SK-N-SH treated with all-trans-retinoic acid at 6 μM for 48 hours (cell line): ENCODE data around the gene CSTB.

Experiments used
- ATAC-seq: fragments of 200-7000 bp; cut with Tn5 transposase; 3 replicates; pipeline ENCODE4 v1.9.1; 2020; ENCODE audit warnings: mild to moderate bottlenecking, moderate library complexity
- ARNTL ChIP-seq: fragments of 450-650 bp; formaldehyde crosslinking; IDR thresholded peaks from 2 replicates; pipeline ENCODE4 v1.5.0; 2020; ENCODE audit warnings: low read depth, mild to moderate bottlenecking, moderate library complexity, borderline replicate concordance
- BACH2 ChIP-seq: fragments of 250-450 bp; sonication (Bioruptor Pico); IDR thresholded peaks from 2 replicates; pipeline ENCODE4 v1.9.0; 2021; ENCODE audit warnings: mild to moderate bottlenecking, borderline replicate concordance
- CSDC2 ChIP-seq: fragments of 250-450 bp; sonication (Bioruptor Pico); IDR thresholded peaks from 2 replicates; pipeline ENCODE4 v1.5.0; 2020; ENCODE audit warnings: mild to moderate bottlenecking, moderate library complexity
- ESRRG ChIP-seq: fragments of 250-450 bp; sonication (Bioruptor Pico); IDR thresholded peaks from 2 replicates; pipeline ENCODE4 v1.6.1; 2021; ENCODE audit warnings: mild to moderate bottlenecking
- GLIS3 ChIP-seq: fragments of 250-450 bp; sonication (Bioruptor Pico); IDR thresholded peaks from 2 replicates; pipeline ENCODE4 v1.5.0; 2020; ENCODE audit warnings: mild to moderate bottlenecking, moderate library complexity
- ISL1 ChIP-seq: fragments of 250-450 bp; sonication (Bioruptor Pico); IDR thresholded peaks from 2 replicates; pipeline ENCODE4 v2.1.2; 2022; ENCODE audit warnings: mild to moderate bottlenecking, moderate library complexity
- OSR1 ChIP-seq: fragments of 250-450 bp; sonication (Bioruptor Pico); IDR thresholded peaks from 2 replicates; pipeline ENCODE4 v1.8.0; 2022; ENCODE audit warnings: moderate library complexity, mild to moderate bottlenecking, inconsistent platforms
- PPARA ChIP-seq: fragments of 250-450 bp; sonication (Bioruptor Pico); IDR thresholded peaks from 2 replicates; pipeline ENCODE4 v1.5.0; 2020; ENCODE audit warnings: mild to moderate bottlenecking, borderline replicate concordance
- RARB ChIP-seq: fragments of 250-450 bp; sonication (Bioruptor Pico); IDR thresholded peaks from 2 replicates; pipeline ENCODE4 v1.8.0; 2021; ENCODE audit warnings: mild to moderate bottlenecking, moderate library complexity
- TCF4 ChIP-seq: fragments of 250-450 bp; sonication (Bioruptor Pico); IDR thresholded peaks from 2 replicates; pipeline ENCODE4 v1.8.0; 2021; ENCODE audit warnings: mild to moderate bottlenecking, moderate library complexity, borderline replicate concordance
- TOX ChIP-seq: fragments of 250-450 bp; sonication (Bioruptor Pico); IDR thresholded peaks from 2 replicates; pipeline ENCODE4 v1.8.0; 2021; ENCODE audit warnings: mild to moderate bottlenecking, moderate library complexity, borderline replicate concordance
- ZC3H10 ChIP-seq: fragments of 250-450 bp; sonication (Bioruptor Pico); IDR thresholded peaks from 2 replicates; pipeline ENCODE4 v1.5.1; 2021; ENCODE audit warnings: mild to moderate bottlenecking, moderate library complexity
- ZFP3 ChIP-seq: fragments of 250-450 bp; sonication (Bioruptor Pico); IDR thresholded peaks from 2 replicates; pipeline ENCODE4 v1.5.0; 2020; ENCODE audit warnings: mild to moderate bottlenecking, moderate library complexity
- ZFP30 ChIP-seq: fragments of 450-650 bp; formaldehyde crosslinking; IDR thresholded peaks from 2 replicates; pipeline ENCODE4 v1.5.0; 2022; ENCODE audit warnings: mild to moderate bottlenecking, moderate library complexity
- ZNF565 ChIP-seq: fragments of 450-650 bp; formaldehyde crosslinking; conservative IDR thresholded peaks from 2 replicates; pipeline ENCODE4 v1.5.0; 2020; ENCODE audit warnings: low read depth, mild to moderate bottlenecking, moderate library complexity
- ZNF70 ChIP-seq: fragments of 450-650 bp; formaldehyde crosslinking; IDR thresholded peaks from 2 replicates; pipeline ENCODE4 v1.5.0; 2020; ENCODE audit warnings: mild to moderate bottlenecking, moderate library complexity
- ZNF8 ChIP-seq: fragments of 450-650 bp; formaldehyde crosslinking; IDR thresholded peaks from 2 replicates; pipeline ENCODE4 v1.5.0; 2020; ENCODE audit warnings: mild to moderate bottlenecking, moderate library complexity
- TF ChIP-seq, protein P1 (sequence below): fragments of 250-450 bp; sonication (Bioruptor Pico); IDR thresholded peaks from 2 replicates; pipeline ENCODE4 v1.5.1; 2020; ENCODE audit warnings: low read depth, mild to moderate bottlenecking, moderate library complexity
- TF ChIP-seq, protein P2 (sequence below): fragments of 250-450 bp; sonication (Bioruptor Pico); IDR thresholded peaks from 2 replicates; pipeline ENCODE4 v1.8.0; 2021; ENCODE audit warnings: low read depth, mild to moderate bottlenecking, moderate library complexity, borderline replicate concordance
- TF ChIP-seq, protein P3 (sequence below): fragments of 250-450 bp; sonication (Bioruptor Pico); IDR thresholded peaks from 2 replicates; pipeline ENCODE4 v1.8.0; 2020; ENCODE audit warnings: mild to moderate bottlenecking, moderate library complexity, borderline replicate concordance

The CSTB gene

DNA sequence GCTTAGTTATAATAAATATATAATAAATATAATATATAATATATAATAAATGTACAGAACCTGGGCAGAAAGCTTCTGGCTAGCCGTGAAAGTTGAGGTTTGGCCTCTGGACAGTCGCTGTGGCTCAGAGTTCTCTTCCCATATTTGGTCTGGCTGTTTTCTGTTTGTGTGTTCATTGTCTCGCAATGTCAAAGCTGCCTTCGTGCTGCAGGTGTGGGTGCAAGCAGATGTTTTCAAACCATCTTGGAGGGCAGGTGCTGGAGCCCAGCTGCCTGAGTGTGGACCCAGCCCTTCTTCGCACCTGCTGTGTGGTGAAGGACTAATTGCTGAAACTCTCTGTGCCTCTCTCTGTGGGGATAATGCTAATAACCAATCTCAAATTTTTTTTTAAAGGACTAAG is 3.6 kb upstream of the CSTB start:
- no peak for ATAC-seq
- no peak for TF ChIP-seq ZNF70 (CRISPR knock-in tag)
- TF ChIP-seq CSDC2 (CRISPR knock-in tag) = no peak
- no peak for TF ChIP-seq ARNTL
- TF ChIP-seq, protein P1, sequence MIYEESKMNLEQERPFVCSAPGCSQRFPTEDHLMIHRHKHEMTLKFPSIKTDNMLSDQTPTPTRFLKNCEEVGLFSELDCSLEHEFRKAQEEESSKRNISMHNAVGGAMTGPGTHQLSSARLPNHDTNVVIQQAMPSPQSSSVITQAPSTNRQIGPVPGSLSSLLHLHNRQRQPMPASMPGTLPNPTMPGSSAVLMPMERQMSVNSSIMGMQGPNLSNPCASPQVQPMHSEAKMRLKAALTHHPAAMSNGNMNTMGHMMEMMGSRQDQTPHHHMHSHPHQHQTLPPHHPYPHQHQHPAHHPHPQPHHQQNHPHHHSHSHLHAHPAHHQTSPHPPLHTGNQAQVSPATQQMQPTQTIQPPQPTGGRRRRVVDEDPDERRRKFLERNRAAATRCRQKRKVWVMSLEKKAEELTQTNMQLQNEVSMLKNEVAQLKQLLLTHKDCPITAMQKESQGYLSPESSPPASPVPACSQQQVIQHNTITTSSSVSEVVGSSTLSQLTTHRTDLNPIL (CRISPR knock-in tag) = no peak
- TF ChIP-seq, protein P2, sequence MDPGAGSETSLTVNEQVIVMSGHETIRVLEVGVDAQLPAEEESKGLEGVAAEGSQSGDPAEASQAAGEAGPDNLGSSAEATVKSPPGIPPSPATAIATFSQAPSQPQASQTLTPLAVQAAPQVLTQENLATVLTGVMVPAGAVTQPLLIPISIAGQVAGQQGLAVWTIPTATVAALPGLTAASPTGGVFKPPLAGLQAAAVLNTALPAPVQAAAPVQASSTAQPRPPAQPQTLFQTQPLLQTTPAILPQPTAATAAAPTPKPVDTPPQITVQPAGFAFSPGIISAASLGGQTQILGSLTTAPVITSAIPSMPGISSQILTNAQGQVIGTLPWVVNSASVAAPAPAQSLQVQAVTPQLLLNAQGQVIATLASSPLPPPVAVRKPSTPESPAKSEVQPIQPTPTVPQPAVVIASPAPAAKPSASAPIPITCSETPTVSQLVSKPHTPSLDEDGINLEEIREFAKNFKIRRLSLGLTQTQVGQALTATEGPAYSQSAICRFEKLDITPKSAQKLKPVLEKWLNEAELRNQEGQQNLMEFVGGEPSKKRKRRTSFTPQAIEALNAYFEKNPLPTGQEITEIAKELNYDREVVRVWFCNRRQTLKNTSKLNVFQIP (CRISPR knock-in tag) = no peak
- no peak for TF ChIP-seq ISL1 (CRISPR knock-in tag)
- TF ChIP-seq ZNF565 = no peak
- TF ChIP-seq, protein P3, sequence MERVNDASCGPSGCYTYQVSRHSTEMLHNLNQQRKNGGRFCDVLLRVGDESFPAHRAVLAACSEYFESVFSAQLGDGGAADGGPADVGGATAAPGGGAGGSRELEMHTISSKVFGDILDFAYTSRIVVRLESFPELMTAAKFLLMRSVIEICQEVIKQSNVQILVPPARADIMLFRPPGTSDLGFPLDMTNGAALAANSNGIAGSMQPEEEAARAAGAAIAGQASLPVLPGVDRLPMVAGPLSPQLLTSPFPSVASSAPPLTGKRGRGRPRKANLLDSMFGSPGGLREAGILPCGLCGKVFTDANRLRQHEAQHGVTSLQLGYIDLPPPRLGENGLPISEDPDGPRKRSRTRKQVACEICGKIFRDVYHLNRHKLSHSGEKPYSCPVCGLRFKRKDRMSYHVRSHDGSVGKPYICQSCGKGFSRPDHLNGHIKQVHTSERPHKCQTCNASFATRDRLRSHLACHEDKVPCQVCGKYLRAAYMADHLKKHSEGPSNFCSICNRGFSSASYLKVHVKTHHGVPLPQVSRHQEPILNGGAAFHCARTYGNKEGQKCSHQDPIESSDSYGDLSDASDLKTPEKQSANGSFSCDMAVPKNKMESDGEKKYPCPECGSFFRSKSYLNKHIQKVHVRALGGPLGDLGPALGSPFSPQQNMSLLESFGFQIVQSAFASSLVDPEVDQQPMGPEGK (CRISPR knock-in tag) = no peak
- no peak for TF ChIP-seq ZC3H10 (CRISPR knock-in tag)

DNA sequence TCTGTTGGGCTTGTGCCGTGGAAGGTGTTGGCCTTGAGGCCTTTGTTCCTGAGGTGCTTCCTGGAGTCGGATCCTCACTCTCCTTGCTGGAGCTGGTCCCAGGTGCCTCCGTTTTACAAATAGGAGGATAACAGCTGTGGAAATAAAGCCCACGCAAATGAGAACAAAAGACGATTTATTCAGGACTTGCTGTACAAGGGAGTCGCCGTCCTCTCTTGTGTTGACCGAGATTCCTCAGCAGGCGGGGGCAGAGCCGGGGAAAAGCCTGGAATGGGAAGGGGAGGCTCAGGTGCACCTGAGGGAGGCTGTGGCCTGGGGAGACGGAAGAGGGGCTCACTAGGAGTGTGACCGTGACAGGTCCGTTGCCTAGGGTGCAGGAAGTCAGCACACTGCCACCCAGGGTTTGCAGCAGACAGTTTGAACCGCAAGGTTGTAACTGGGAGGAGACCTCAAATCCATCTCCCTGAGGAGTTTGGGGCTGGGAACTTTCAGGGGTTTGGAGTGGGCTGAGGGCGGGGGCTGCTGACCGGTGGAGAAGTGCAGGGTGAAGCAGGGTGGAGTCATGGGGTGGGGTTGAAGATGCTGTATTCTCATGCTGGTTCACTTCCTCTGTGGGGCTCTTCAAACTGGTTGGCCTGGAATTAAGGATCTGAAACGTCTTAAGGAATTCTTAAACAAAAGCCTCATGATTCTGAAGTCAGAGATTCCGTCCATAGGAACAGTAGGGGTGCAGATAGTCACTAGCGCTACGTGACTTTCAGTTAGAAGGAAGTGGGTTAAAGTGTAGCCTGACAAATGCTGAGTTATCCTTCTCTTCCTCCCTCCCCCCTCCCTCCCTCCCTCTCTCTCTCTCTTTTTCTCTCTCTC is 2.6 kb upstream of the CSTB start:
- no peak for TF ChIP-seq ESRRG (CRISPR knock-in tag)
- TF ChIP-seq RARB (CRISPR knock-in tag) = no peak
- no peak for TF ChIP-seq ZNF565
- TF ChIP-seq ZNF8 (CRISPR knock-in tag) = no peak
- TF ChIP-seq OSR1 (CRISPR knock-in tag) = no peak
- TF ChIP-seq, protein P1 (CRISPR knock-in tag) = no peak
- no peak for TF ChIP-seq TCF4 (CRISPR knock-in tag)
- TF ChIP-seq ISL1 (CRISPR knock-in tag) = no peak
- no peak for TF ChIP-seq PPARA (CRISPR knock-in tag)
- TF ChIP-seq, protein P3 (CRISPR knock-in tag) = no peak
- TF ChIP-seq, protein P2 (CRISPR knock-in tag) = no peak
- TF ChIP-seq GLIS3 (CRISPR knock-in tag) = no peak
- TF ChIP-seq ZFP30 (CRISPR knock-in tag) = no peak
- TF ChIP-seq BACH2 (CRISPR knock-in tag) = no peak
- no peak for TF ChIP-seq TOX (CRISPR knock-in tag)
- no peak for TF ChIP-seq ZFP3
- no peak for TF ChIP-seq ZC3H10 (CRISPR knock-in tag)
- ATAC-seq = no peak
